Esophagus squamous epithelium (tissue), 5 donors: Measurements from ENCODE around the gene GCNT2. TPM values are rescaled to one million over a fixed set of nuclear protein-coding genes. Genes with fewer than 3 reads are reported as not detected.

Experiments
- DNase-seq: peaks from one replicate; lab custom pipeline; 2025; lab: John Stamatoyannopoulos, UW
- H3K27ac ChIP-seq, 4 donors: fragments of 200-600 bp; sonication (generic); one replicate each; pipeline ENCODE4 v1.5.1; 2016 to 2019; ENCODE audit warnings: mild to moderate bottlenecking in 1 of 4
- H3K27me3 ChIP-seq, 4 donors: fragments of 200-600 bp; sonication (generic); 1 replicate in 3 of 4; 2 replicates in 1 of 4; pipeline versions ENCODE4 v1.5.1 to v1.6.0; 2017 to 2021; ENCODE audit warnings: antibody characterized with exemption in 1 of 4
- H3K36me3 ChIP-seq, 3 donors: fragments of 200-600 bp; sonication (generic); one replicate each; pipeline ENCODE4 v1.5.1; 2016 to 2019
- H3K4me1 ChIP-seq, 3 donors: fragments of 200-600 bp; sonication (generic); one replicate each; pipeline ENCODE4 v1.5.1; 2017 to 2019
- H3K4me3 ChIP-seq, 4 donors: fragments of 200-600 bp; sonication (generic); 1 replicate in 3 of 4; 2 replicates in 1 of 4; pipeline ENCODE4 v1.5.1; 2016 to 2019; ENCODE audit warnings: mild to moderate bottlenecking in 2 of 4, moderate library complexity in 1 of 4
- H3K9me3 ChIP-seq, 3 donors: fragments of 200-600 bp; sonication (generic); one replicate each; pipeline ENCODE4 v1.5.1; 2016 to 2019
- CTCF ChIP-seq, 6 experiments: fragments of 450-650 bp in 4 of 6; fragments of 200-600 bp in 2 of 6; sonication (generic) in 2 of 6; IDR thresholded peaks; one replicate each; pipeline ENCODE4 v1.5.1; 2016 to 2019; ENCODE audit warnings: antibody characterized with exemption in 6 of 6, mild to moderate bottlenecking in 4 of 6, moderate library complexity in 4 of 6
- POLR2A ChIP-seq, 4 donors: fragments of 450-650 bp; IDR thresholded peaks; one replicate each; pipeline ENCODE4 v1.6.1; 2017; ENCODE audit warnings: antibody characterized with exemption in 4 of 4, mild to moderate bottlenecking in 4 of 4, moderate library complexity in 3 of 4
- WGBS, 2 donors: methylation state at CpG; one replicate each; pipeline ENCODE4 v1.1.5; 2018; 5-methylcytosine and 5-hydroxymethylcytosine counted together
- intact Hi-C: fragments of 100-400 bp; cut with DNase I; formaldehyde crosslinking; loops from one replicate; pipeline ENCODE4 v1.15.0; 2022
- total RNA-seq, 4 donors: library from RNA; depleted of rRNA; stranded (reverse); fragments of >200 nt; gene quantifications; one replicate each; pipeline ENCODE4 v1.1.0, GENCODE V29; 2016
- donor health status: DM: yes; HTN: yes; CAD: no.

The GCNT2 gene
- total RNA-seq, 4 donors from 2014 or later = 6.9 to 17.2 (median 8.9) TPM

GRCh38 chr6:10557913-10558312 lies 36.8 kb downstream of the GCNT2 start:
- no peaks in the 10 kb centered on the region for H3K36me3 ChIP-seq
- H3K4me3 ChIP-seq = peak overlapping the region in 2 of 4 donors; percentile 2 to 21
- no peak for DNase-seq
- intact Hi-C loops = no loop called here
- H3K9me3 ChIP-seq = no peaks in the 10 kb centered on the region
- H3K4me1 ChIP-seq = peaks cover 2 to 66% (median 22%) of the 10 kb centered on the region in 3 donors
- H3K27me3 ChIP-seq = no peaks in the 10 kb centered on the region
- peak overlapping the region in 1 of 4 donors; percentile 12 for H3K27ac ChIP-seq
- no peak for TF ChIP-seq CTCF (IDR thresholded peaks at IDR 0.05)
- no peak for TF ChIP-seq POLR2A (IDR thresholded peaks at IDR 0.05)

GRCh38 chr6:10558565-10558964 lies 37.4 kb downstream of the GCNT2 start:
- H3K27ac ChIP-seq = peak overlapping the region in 1 of 4 donors; percentile 12
- no peak for TF ChIP-seq CTCF (IDR thresholded peaks at IDR 0.05)
- DNase-seq = no peak
- no peaks in the 10 kb centered on the region for H3K9me3 ChIP-seq
- 76 to 83% methylated on average over 10 of the region's 10 CpGs for WGBS, 2 donors
- no peaks in the 10 kb centered on the region for H3K27me3 ChIP-seq
- intact Hi-C loops = no loop called here
- peak overlapping the region in 2 of 4 donors; percentile 2 to 21 for H3K4me3 ChIP-seq
- H3K4me1 ChIP-seq = peaks cover 2 to 59% (median 22%) of the 10 kb centered on the region in 3 donors
- no peaks in the 10 kb centered on the region for H3K36me3 ChIP-seq

GRCh38 chr6:10559522-10560152 lies 38.5 kb downstream of the GCNT2 start:
- intact Hi-C loops = no loop called here
- Histone ChIP-seq H3K27me3 (no peaks in the 10 kb centered on the region), H3K4me1 (peaks cover 2 to 49% (median 22%) of the 10 kb centered on the region in 3 donors), H3K4me3 (peak overlapping the region in 1 of 4 donors; percentile 4), H3K36me3 (no peaks in the 10 kb centered on the region), H3K9me3 (no peaks in the 10 kb centered on the region), H3K27ac (peak overlapping the region in 3 of 4 donors; percentile 5 to 23 (median 12))
- WGBS, 2 donors = 52 to 74% methylated on average over 9 of the region's 9 CpGs
- TF ChIP-seq POLR2A (IDR thresholded peaks at IDR 0.05) (no peak), CTCF (IDR thresholded peaks at IDR 0.05) (no peak)
- DNase-seq = no peak

- TF ChIP-seq POLR2A (IDR thresholded peaks at IDR 0.05) = no peak
- TF ChIP-seq CTCF (IDR thresholded peaks at IDR 0.05) = no peak
- Histone ChIP-seq H3K4me1 (peaks cover 2 to 28% (median 7%) of the 10 kb centered on the region in 3 donors), H3K36me3 (no peaks in the 10 kb centered on the region), H3K4me3 (peak overlapping the region in 1 of 4 donors; percentile 23), H3K9me3 (no peaks in the 10 kb centered on the region), H3K27ac (peak overlapping the region in 3 of 4 donors; percentile 24 to 59 (median 49)), H3K27me3 (no peaks in the 10 kb centered on the region)
- intact Hi-C loops = no loop called here
- no peak for DNase-seq
- WGBS, 2 donors = 51 to 57% methylated on average over 9 of the region's 9 CpGs
Measured at GRCh38 chr6:10561611-10562199, 40.6 kb downstream of the GCNT2 start.

GRCh38 chr6:10564975-10565673 lies 44.0 kb downstream of the GCNT2 start:
- Histone ChIP-seq H3K27me3 (no peaks in the 10 kb centered on the region), H3K27ac (no peak overlapping the region), H3K4me3 (no peak overlapping the region), H3K36me3 (no peaks in the 10 kb centered on the region), H3K4me1 (peaks cover 0 to 8% (median 2%) of the 10 kb centered on the region in 3 donors), H3K9me3 (no peaks in the 10 kb centered on the region)
- TF ChIP-seq POLR2A (IDR thresholded peaks at IDR 0.05) = no peak
- TF ChIP-seq CTCF (IDR thresholded peaks at IDR 0.05) = no peak
- WGBS, 2 donors = 82 to 89% methylated on average over 13 of the region's 13 CpGs
- intact Hi-C loops = no loop called here
- no peak for DNase-seq
